GM10266 (cell line): Measurements from ENCODE around the gene PCSK4.

Source experiments
- DNase-seq: peaks from one replicate; pipeline ENCODE4 v3.0.0; 2012; ENCODE audit errors: extremely low spot score
- TF ChIP-seq, protein P1 (sequence below): IDR thresholded peaks from 2 replicates; pipeline ENCODE4 v1.5.1; 2012; ENCODE audit warnings: mild to moderate bottlenecking, low read depth; ENCODE audit not compliant: control insufficient read depth, insufficient read depth; ENCODE audit errors: missing control alignments

The PCSK4 gene

DNA sequence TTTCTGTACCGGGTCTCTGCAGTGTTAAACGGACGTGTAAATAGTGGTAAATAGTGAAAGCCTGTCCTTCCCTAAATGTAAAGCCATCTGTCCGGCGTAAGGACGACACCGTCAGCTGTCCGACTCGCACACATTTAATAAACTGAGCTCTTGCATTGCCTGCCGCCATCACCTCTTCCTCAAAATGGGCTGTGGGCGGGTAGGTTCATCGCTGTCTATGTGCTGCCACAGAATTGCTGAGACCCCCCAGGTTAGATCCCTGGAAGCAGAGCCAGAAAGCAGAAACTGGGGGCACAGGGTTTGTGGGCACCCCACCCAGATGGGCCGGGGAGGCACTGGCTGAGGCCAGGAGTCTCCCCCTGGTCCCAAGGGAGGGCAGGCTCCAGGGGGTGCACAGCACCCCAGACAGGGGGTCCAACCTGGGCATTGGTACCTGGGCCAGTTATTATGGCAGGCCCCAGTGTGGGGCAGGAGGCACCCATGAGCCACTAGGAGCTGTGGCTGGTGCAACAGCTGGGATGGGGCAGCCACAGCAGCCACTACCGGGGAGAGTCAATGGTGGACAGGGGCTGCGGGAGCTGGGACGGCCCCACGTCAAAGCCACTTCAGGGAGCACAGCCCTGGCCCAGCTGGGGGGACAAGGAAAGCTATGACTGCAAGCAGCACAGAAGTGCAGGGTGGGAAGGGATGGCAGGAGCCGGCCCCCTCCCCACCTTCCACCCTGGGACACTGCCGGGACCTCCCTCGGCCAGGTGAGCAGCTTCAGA, 16.9 kb downstream of the PCSK4 start:
- DNase-seq, result no peak
- TF ChIP-seq, protein P1, sequence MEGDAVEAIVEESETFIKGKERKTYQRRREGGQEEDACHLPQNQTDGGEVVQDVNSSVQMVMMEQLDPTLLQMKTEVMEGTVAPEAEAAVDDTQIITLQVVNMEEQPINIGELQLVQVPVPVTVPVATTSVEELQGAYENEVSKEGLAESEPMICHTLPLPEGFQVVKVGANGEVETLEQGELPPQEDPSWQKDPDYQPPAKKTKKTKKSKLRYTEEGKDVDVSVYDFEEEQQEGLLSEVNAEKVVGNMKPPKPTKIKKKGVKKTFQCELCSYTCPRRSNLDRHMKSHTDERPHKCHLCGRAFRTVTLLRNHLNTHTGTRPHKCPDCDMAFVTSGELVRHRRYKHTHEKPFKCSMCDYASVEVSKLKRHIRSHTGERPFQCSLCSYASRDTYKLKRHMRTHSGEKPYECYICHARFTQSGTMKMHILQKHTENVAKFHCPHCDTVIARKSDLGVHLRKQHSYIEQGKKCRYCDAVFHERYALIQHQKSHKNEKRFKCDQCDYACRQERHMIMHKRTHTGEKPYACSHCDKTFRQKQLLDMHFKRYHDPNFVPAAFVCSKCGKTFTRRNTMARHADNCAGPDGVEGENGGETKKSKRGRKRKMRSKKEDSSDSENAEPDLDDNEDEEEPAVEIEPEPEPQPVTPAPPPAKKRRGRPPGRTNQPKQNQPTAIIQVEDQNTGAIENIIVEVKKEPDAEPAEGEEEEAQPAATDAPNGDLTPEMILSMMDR, result no peak

DNA sequence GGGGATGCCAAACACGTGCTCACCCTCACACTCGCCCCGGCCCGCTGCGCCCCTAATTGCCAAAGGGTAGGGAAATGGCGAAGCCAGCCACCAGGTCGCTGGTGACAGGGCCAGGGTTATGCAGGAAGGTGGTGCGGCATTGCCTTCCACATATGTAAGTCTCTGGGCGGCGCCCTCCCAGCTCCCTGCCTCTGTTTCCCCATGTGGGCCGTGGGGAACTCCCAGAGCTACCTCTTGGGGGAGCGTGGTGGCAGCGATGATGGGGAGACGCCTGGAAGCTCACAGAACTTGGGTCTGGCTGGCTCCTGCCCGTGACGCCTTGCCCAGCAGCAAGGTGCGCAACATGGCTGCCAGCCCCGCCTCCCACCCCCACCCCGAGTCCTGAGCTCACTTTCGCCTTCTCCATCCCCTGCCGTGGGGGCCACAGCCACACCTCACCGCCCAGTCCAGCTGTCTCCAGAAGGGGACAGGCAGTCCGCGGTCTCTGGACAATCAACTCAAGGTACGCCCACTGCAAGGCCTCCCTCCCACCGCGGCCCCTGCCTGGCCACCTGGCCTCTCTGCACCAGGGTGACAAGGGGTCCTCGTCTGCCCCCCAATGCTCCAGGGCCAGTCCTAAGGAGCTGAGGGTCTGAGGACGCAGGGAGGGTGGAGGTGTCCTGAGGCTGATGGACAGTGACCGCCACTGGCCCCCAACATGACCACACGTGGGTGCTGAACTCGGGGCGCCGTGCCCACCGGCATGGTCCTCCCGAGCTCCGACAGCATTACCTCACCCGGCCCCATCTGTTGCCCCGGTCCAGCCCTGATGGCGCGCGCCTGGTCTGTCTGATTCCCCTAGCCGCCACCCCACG, 17.7 kb downstream of the PCSK4 start:
- TF ChIP-seq, protein P1, result no peak
- DNase-seq, result no peak

DNA sequence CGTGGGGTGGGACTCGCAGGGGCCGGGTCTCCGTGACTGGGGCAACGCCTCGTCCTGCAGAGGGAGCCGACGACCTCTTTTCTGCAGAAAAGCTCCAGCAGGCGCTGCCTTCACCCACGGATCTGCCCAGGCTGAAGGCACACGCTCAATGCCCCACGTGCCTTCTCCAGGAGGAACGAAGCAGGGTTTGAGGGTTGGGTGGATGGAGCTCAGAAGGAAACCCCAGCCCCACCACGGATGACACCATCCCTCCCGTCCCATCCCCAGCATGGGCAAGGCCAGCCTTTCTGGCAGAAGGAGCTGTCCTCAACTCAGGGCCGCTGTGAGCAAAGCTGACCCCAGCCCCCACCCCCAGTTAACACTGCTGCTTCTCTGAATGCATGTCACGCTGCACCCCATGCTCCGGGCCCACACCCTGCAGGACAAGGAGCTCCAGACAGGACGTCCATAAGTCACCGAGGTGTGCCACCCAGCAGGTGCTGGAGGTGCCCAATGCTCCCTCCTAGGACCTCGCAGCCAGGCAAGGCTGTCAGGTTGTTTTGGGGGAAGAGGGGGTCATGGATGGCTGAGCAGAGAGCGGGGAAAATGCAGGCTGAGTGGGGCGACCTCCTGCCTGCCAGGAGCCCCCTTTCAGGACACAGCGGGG, 18.5 kb downstream of the PCSK4 start:
- TF ChIP-seq, protein P1, result no peak
- DNase-seq, result no peak

DNA sequence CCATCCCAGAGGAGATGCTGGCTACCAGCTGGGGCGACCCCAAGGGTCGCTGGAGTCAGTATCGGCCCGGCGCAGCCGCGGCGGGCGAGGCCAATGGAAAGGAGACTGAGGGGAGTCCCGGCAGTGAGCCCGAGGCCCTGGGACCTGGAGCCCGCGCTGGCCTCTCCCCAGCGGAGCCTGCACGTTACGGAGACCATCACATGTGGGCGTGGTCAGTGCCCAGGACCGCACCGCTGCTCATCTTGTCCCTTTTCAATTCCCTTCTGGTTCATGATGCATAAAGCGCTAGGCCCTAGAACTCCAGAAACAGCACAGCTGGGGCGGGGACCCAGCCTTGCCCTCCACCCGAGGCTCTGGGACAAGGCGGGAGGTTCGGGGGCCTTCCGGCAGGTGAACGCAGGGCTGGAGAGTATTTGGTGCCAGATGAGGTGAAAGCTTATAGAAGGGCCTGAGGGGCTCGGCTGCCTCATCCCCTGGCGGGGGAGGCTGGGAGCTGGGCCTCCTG, 19.1 kb downstream of the PCSK4 start:
- TF ChIP-seq, protein P1, result no peak
- no peak for DNase-seq

GRCh38 chr19:1470305-1471009, 19.7 kb downstream of the PCSK4 start:
- peak; percentile 85 for DNase-seq
- TF ChIP-seq, protein P1, result no peak

GRCh38 chr19:1470055-1470304, 20.2 kb downstream of the PCSK4 start:
- TF ChIP-seq, protein P1, result no peak
- DNase-seq, result no peak
